Lower leg skin (tissue), 4 donors: ENCODE results near the gene UPB1. TPM values are rescaled to one million over a fixed set of nuclear protein-coding genes. Genes with fewer than 3 reads are reported as not detected.

Experiments
- DNase-seq, 2 donors: peaks; one replicate each; pipeline ENCODE4 v3.0.0-alpha.2; 2019; ENCODE audit warnings: low spot score in 2 of 2
- H3K4me3 ChIP-seq: fragments of 200-600 bp; sonication (generic); 2 replicates; pipeline ENCODE4 v1.5.1; 2017; ENCODE audit warnings: mild to moderate bottlenecking, low read depth; ENCODE audit not compliant: poor library complexity, severe bottlenecking
- CTCF ChIP-seq, 3 donors: fragments of 450-650 bp; IDR thresholded peaks; one replicate each; pipeline ENCODE4 v1.5.1; 2016; ENCODE audit warnings: antibody characterized with exemption in 3 of 3, mild to moderate bottlenecking in 3 of 3, moderate library complexity in 2 of 3
- POLR2A ChIP-seq, 2 donors: fragments of 450-650 bp; IDR thresholded peaks; one replicate each; pipeline ENCODE4 v1.6.1; 2016 to 2017; ENCODE audit warnings: antibody characterized with exemption in 2 of 2, mild to moderate bottlenecking in 1 of 2, moderate library complexity in 1 of 2
- WGBS, 2 donors: methylation state at CpG; one replicate each; pipeline ENCODE4 v1.1.5; 2018; 5-methylcytosine and 5-hydroxymethylcytosine counted together
- intact Hi-C: fragments of 100-400 bp; cut with DNase I; formaldehyde crosslinking; loops from one replicate; pipeline ENCODE4 v1.15.0; 2023; ENCODE audit warnings: low total_unique reads
- total RNA-seq, 4 donors: library from RNA; depleted of rRNA; stranded (reverse); fragments of >200 nt; gene quantifications; one replicate each; pipeline ENCODE4 v1.1.0, GENCODE V29; 2016

UPB1 gene
- total RNA-seq, 4 donors from 2014 or later, result 0.99 to 2.1 (median 1.9) TPM

GRCh38 chr22:24566899-24567511, 71.9 kb downstream of the UPB1 start:
- TF ChIP-seq POLR2A (IDR thresholded peaks at IDR 0.05) (no peak), CTCF (IDR thresholded peaks at IDR 0.05) (no peak)
- DNase-seq, result no peak
- no peak overlapping the region for H3K4me3 ChIP-seq
- WGBS, 2 donors, result 73 to 74% methylated on average over 8 of the region's 8 CpGs
- intact Hi-C loops, result no loop called here

- DNase-seq, result no peak
- intact Hi-C loops, result no loop called here
- TF ChIP-seq POLR2A (IDR thresholded peaks at IDR 0.05) (no peak), CTCF (IDR thresholded peaks at IDR 0.05) (no peak)
- H3K4me3 ChIP-seq, result no peak overlapping the region
- 79 to 93% methylated on average over 10 of the region's 10 CpGs for WGBS, 2 donors
These were observed 72.5 kb downstream of the UPB1 start for GRCh38 chr22:24567668-24568067.

GRCh38 chr22:24571266-24571665, 76.1 kb downstream of the UPB1 start:
- no peak overlapping the region for H3K4me3 ChIP-seq
- intact Hi-C loops, result no loop called here
- WGBS, 2 donors, result 89 to 94% methylated on average over 7 of the region's 7 CpGs

GRCh38 chr22:24576778-24577177, 81.6 kb downstream of the UPB1 start:
- intact Hi-C loops, result no loop called here
- WGBS, 2 donors, result 54 to 56% methylated on average over 1 of the region's 1 CpG
- TF ChIP-seq POLR2A (IDR thresholded peaks at IDR 0.05) (no peak), CTCF (IDR thresholded peaks at IDR 0.05) (no peak)
- no peak for DNase-seq
- H3K4me3 ChIP-seq, result no peak overlapping the region

More at GRCh38 chr22:24571266-24571665, 76.1 kb downstream of the UPB1 start:
- TF ChIP-seq POLR2A (IDR thresholded peaks at IDR 0.05) (no peak), CTCF (IDR thresholded peaks at IDR 0.05) (no peak)
- no peak for DNase-seq

Other genes with a start within 250 kb of the UPB1 start
- gene SPECC1L, start 224.5 kb upstream of the UPB1 start, total RNA-seq, result 10 to 100 TPM; 17.6 to 30.6 (median 23.3) TPM
- 1 to 10 TPM in 2 of 4 donors, under 1 TPM in 2; 0.39 to 8.4 (median 1.3) TPM for gene ADORA2A, start 67.7 kb upstream of the UPB1 start, total RNA-seq
- gene GUCD1, start 59.8 kb downstream of the UPB1 start, total RNA-seq, result 100 to 1,000 TPM in 1 of 4 donors, 10 to 100 TPM in 3; 67.0 to 124 (median 95.9) TPM
- gene SNRPD3, start 60.7 kb downstream of the UPB1 start, total RNA-seq, result 100 to 1,000 TPM; 108 to 134 (median 116) TPM
- 10 to 100 TPM; 12.5 to 19.2 (median 16.5) TPM for gene LRRC75B, start 97.7 kb downstream of the UPB1 start, total RNA-seq
- 1 to 10 TPM; 1.5 to 6.9 (median 4.2) TPM for gene GGT1, start 107.9 kb downstream of the UPB1 start, total RNA-seq